Mesenchymal stem cell (in vitro differentiated cells and primary cell): ENCODE measurements around the gene SH3PXD2A.
A peak's percentile ranks its signal among the peaks of the same experiment; 100 is the strongest.

Experiments
- DNase-seq: peaks from one replicate; pipeline ENCODE4 v3.0.0-alpha.2; 2013
- H2AFZ ChIP-seq: one replicate; pipeline ENCODE4 v1.6.1; 2013; ENCODE audit warnings: low read depth, mild to moderate bottlenecking, control low read depth, inconsistent platforms, low read length, moderate library complexity
- H2AK5ac ChIP-seq: 2 replicates; pipeline ENCODE4 v1.6.1; 2013; ENCODE audit warnings: low read length, moderate library complexity, mild to moderate bottlenecking, inconsistent platforms; ENCODE audit not compliant: severe bottlenecking
- H2BK120ac ChIP-seq: one replicate; pipeline ENCODE4 v1.6.1; 2013; ENCODE audit warnings: low read depth, mild to moderate bottlenecking, inconsistent platforms, low read length, moderate library complexity
- H2BK12ac ChIP-seq, 2 experiments: one replicate each; pipeline ENCODE4 v1.6.1; 2013; ENCODE audit warnings: inconsistent platforms in 2 of 2, low read length in 2 of 2, mild to moderate bottlenecking in 2 of 2, moderate library complexity in 2 of 2, control low read depth in 1 of 2
- H2BK15ac ChIP-seq: one replicate; pipeline ENCODE4 v1.6.1; 2013; ENCODE audit warnings: mild to moderate bottlenecking, low read depth, inconsistent platforms; ENCODE audit not compliant: poor library complexity, severe bottlenecking
- H2BK5ac ChIP-seq: 2 replicates; pipeline ENCODE4 v1.6.1; 2013; ENCODE audit warnings: low read depth, mild to moderate bottlenecking, low read length, control low read depth, inconsistent platforms; ENCODE audit not compliant: poor library complexity, severe bottlenecking
- H3K14ac ChIP-seq, 2 experiments: one replicate each; pipeline ENCODE4 v1.6.1; 2013; ENCODE audit warnings: inconsistent platforms in 2 of 2, low read length in 2 of 2, control low read depth in 1 of 2, mild to moderate bottlenecking in 1 of 2, moderate library complexity in 1 of 2
- H3K18ac ChIP-seq, 2 experiments: one replicate each; pipeline ENCODE4 v1.6.1; 2013; ENCODE audit warnings: inconsistent platforms in 2 of 2, low read length in 2 of 2, control low read depth in 1 of 2, low read depth in 1 of 2, mild to moderate bottlenecking in 1 of 2
- H3K23ac ChIP-seq, 2 experiments: one replicate each; pipeline ENCODE4 v1.6.1; 2013; ENCODE audit warnings: inconsistent platforms in 2 of 2, low read length in 2 of 2, mild to moderate bottlenecking in 2 of 2, moderate library complexity in 2 of 2, control low read depth in 1 of 2
- H3K27ac ChIP-seq: 2 replicates; pipeline ENCODE4 v1.5.1; 2013; ENCODE audit warnings: mild to moderate bottlenecking, moderate library complexity, low read length, control low read depth, inconsistent platforms; ENCODE audit not compliant: poor library complexity, severe bottlenecking
- H3K27me3 ChIP-seq, 2 experiments: 2 replicates each; pipeline versions ENCODE4 v1.6.1 to v1.7.0; 2013; ENCODE audit warnings: low read length in 2 of 2, mild to moderate bottlenecking in 2 of 2, moderate library complexity in 2 of 2, control low read depth in 1 of 2, inconsistent platforms in 1 of 2; ENCODE audit not compliant: control insufficient read depth in 1 of 2, insufficient read depth in 1 of 2
- H3K36me3 ChIP-seq, 2 experiments: 2 replicates each; pipeline versions ENCODE4 v1.6.1 to v1.7.0; 2013; ENCODE audit warnings: low read length in 2 of 2, control low read depth in 1 of 2, inconsistent platforms in 1 of 2, low read depth in 1 of 2, mild to moderate bottlenecking in 1 of 2; ENCODE audit not compliant: insufficient read depth in 2 of 2, control insufficient read depth in 1 of 2
- H3K4ac ChIP-seq, 2 experiments: one replicate each; pipeline ENCODE4 v1.6.1; 2013; ENCODE audit warnings: inconsistent platforms in 2 of 2, low read length in 2 of 2, mild to moderate bottlenecking in 2 of 2, moderate library complexity in 2 of 2, control low read depth in 1 of 2, low read depth in 1 of 2
- H3K4me1 ChIP-seq: 2 replicates; pipeline ENCODE4 v1.6.1; 2013; ENCODE audit warnings: low read depth, low read length, control low read depth; ENCODE audit not compliant: control insufficient read depth, insufficient read depth
- H3K4me2 ChIP-seq: 2 replicates; pipeline ENCODE4 v1.6.1; 2013; ENCODE audit warnings: low read length, mild to moderate bottlenecking, inconsistent platforms; ENCODE audit not compliant: poor library complexity, severe bottlenecking
- H3K4me3 ChIP-seq, 2 experiments: 2 replicates each; pipeline versions ENCODE4 v1.5.1 to v1.7.0; 2013; ENCODE audit warnings: low read length in 2 of 2, mild to moderate bottlenecking in 2 of 2, control low read depth in 1 of 2, low read depth in 1 of 2; ENCODE audit not compliant: insufficient read depth in 1 of 2
- H3K79me1 ChIP-seq: replicated peaks from 2 replicates; pipeline ENCODE4 v1.6.1; 2013; ENCODE audit warnings: mild to moderate bottlenecking, control low read depth, low read length, inconsistent platforms; ENCODE audit not compliant: poor library complexity, severe bottlenecking
- H3K9ac ChIP-seq: 2 replicates; pipeline ENCODE4 v1.7.0; 2013; ENCODE audit warnings: mild to moderate bottlenecking, low read length, moderate library complexity
- H3K9me3 ChIP-seq: 2 replicates; pipeline ENCODE4 v1.7.0; 2013; ENCODE audit warnings: mild to moderate bottlenecking, low read length; ENCODE audit not compliant: control insufficient read depth
- H4K8ac ChIP-seq: one replicate; pipeline ENCODE4 v1.6.1; 2013; ENCODE audit warnings: inconsistent platforms, mild to moderate bottlenecking, low read length, moderate library complexity
- H4K91ac ChIP-seq: one replicate; pipeline ENCODE4 v1.6.1; 2013; ENCODE audit warnings: mild to moderate bottlenecking, low read length, inconsistent platforms
- WGBS: methylation state at CpG from one replicate; pipeline ENCODE4 v1.1.7; 2013; ENCODE audit warnings: mixed read lengths; 5-methylcytosine and 5-hydroxymethylcytosine counted together

The SH3PXD2A gene

DNA sequence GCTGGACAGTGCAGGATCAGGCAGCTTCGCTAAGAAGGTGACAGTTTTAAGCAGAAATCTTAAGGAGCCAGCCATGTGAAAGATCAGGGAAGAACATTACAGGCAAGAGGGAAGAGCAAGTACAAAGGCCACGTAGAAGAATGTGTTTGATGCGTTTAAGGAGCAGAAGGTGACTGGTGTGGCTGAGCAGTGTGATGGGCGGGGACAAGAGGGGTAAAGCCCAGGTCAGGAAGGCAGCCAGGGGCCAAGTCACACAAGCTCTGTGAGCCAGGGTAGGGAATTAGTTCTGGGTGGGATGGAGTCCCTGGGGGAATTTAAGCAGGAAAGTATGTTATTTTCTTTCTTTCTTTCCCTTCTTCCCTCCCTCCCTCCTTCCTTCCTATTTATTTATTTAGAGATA lies 166.9 kb downstream of the SH3PXD2A start:
- H2AK5ac ChIP-seq: no peak overlapping the region
- no peak overlapping the region for H4K91ac ChIP-seq
- H3K79me1 ChIP-seq: no peaks in the 10 kb centered on the region
- no peak overlapping the region for H3K23ac ChIP-seq
- no peak overlapping the region for H3K27ac ChIP-seq
- H3K14ac ChIP-seq: peak overlapping the region in 1 of 2 experiments; percentile 45
- no peak overlapping the region for H3K4ac ChIP-seq
- no peak for DNase-seq
- no peak overlapping the region for H3K9ac ChIP-seq
- H2BK5ac ChIP-seq: no peak overlapping the region
- H2BK12ac ChIP-seq: no peak overlapping the region
- H3K36me3 ChIP-seq: no peaks in the 10 kb centered on the region
- H2BK15ac ChIP-seq: no peak overlapping the region
- no peak overlapping the region for H3K4me2 ChIP-seq
- no peak overlapping the region for H3K4me3 ChIP-seq
- no peak overlapping the region for H2BK120ac ChIP-seq
- peaks cover 0 to 34% of the 10 kb centered on the region in 2 experiments for H3K27me3 ChIP-seq
- H4K8ac ChIP-seq: no peak overlapping the region
- peaks cover 19% of the 10 kb centered on the region for H3K4me1 ChIP-seq
- H3K9me3 ChIP-seq: no peaks in the 10 kb centered on the region
- H3K18ac ChIP-seq: no peak overlapping the region
- no peak overlapping the region for H2AFZ ChIP-seq
- 61% methylated on average over 4 of the region's 4 CpGs for WGBS

DNA sequence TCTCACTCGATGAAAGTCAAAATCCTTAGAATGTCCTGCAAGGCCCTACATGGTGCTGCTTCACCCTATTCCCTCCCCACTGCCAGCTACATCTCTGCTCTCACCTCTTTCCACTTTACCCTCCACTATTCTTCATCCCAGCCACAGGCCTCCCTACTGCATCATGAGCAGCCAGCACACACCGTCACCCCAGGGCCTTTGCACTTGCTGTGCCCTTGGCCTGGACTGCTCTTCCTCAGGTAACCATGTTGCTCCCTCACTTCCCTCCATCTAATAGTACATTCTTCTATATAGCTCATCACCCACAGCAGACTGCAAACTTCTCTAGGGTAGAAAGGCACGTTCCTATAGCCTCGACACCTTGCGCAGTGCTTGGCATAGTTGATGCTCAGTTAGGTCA lies 167.7 kb downstream of the SH3PXD2A start:
- H3K27ac ChIP-seq: no peak overlapping the region

DNA sequence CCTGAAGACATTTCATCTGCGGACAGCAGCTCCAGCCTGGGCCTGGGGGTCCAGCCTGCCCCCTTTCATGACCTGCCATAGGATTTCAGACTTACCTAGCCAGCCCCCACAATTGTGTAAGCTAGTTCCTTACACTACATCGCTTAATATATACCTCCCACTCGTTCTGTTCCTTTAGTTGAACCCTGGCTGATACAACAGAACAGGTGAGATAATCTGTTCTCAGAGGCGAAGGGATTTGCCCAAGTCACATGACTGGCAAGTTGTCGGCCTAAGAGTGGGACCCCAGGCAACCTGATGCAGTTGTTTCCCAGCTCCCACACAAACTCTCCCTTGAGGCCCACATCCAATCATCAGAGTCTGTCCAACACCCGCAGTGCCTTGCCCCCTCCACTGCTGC lies 168.2 kb downstream of the SH3PXD2A start:
- DNase-seq: no peak
- no peak overlapping the region for H2AFZ ChIP-seq
- H3K4me3 ChIP-seq: no peak overlapping the region
- H2BK12ac ChIP-seq: no peak overlapping the region
- H3K14ac ChIP-seq: no peak overlapping the region
- no peak overlapping the region for H2BK120ac ChIP-seq
- H3K79me1 ChIP-seq: no peaks in the 10 kb centered on the region
- H3K4me2 ChIP-seq: no peak overlapping the region
- no peak overlapping the region for H4K91ac ChIP-seq
- WGBS: 84% methylated on average over 6 of the region's 6 CpGs
- no peak overlapping the region for H3K9ac ChIP-seq
- H3K9me3 ChIP-seq: no peaks in the 10 kb centered on the region
- no peak overlapping the region for H2BK5ac ChIP-seq
- H3K18ac ChIP-seq: no peak overlapping the region
- no peak overlapping the region for H2BK15ac ChIP-seq
- no peak overlapping the region for H3K23ac ChIP-seq
- H3K4me1 ChIP-seq: peaks cover 9% of the 10 kb centered on the region
- no peak overlapping the region for H2AK5ac ChIP-seq
- H3K36me3 ChIP-seq: no peaks in the 10 kb centered on the region
- H3K27ac ChIP-seq: no peak overlapping the region
- no peak overlapping the region for H4K8ac ChIP-seq
- H3K27me3 ChIP-seq: peaks cover 0 to 25% of the 10 kb centered on the region in 2 experiments
- H3K4ac ChIP-seq: no peak overlapping the region

More for the DNA sequence above, 167.7 kb downstream of the SH3PXD2A start:
- H3K9me3 ChIP-seq: no peaks in the 10 kb centered on the region
- no peak overlapping the region for H3K4me2 ChIP-seq
- no peak overlapping the region for H3K14ac ChIP-seq
- no peak for DNase-seq
- no peak overlapping the region for H3K4ac ChIP-seq
- H4K91ac ChIP-seq: no peak overlapping the region
- no peak overlapping the region for H3K23ac ChIP-seq
- no peaks in the 10 kb centered on the region for H3K79me1 ChIP-seq
- no peak overlapping the region for H2BK5ac ChIP-seq
- H2BK15ac ChIP-seq: no peak overlapping the region
- peaks cover 14% of the 10 kb centered on the region for H3K4me1 ChIP-seq
- no peak overlapping the region for H4K8ac ChIP-seq
- H3K4me3 ChIP-seq: no peak overlapping the region
- no peak overlapping the region for H2BK12ac ChIP-seq
- no peak overlapping the region for H2AK5ac ChIP-seq
- no peaks in the 10 kb centered on the region for H3K36me3 ChIP-seq
- H2AFZ ChIP-seq: no peak overlapping the region
- no peak overlapping the region for H3K9ac ChIP-seq
- H3K18ac ChIP-seq: no peak overlapping the region
- H2BK120ac ChIP-seq: no peak overlapping the region
- 91% methylated on average over 5 of the region's 5 CpGs for WGBS
- H3K27me3 ChIP-seq: peaks cover 0 to 30% of the 10 kb centered on the region in 2 experiments

DNA sequence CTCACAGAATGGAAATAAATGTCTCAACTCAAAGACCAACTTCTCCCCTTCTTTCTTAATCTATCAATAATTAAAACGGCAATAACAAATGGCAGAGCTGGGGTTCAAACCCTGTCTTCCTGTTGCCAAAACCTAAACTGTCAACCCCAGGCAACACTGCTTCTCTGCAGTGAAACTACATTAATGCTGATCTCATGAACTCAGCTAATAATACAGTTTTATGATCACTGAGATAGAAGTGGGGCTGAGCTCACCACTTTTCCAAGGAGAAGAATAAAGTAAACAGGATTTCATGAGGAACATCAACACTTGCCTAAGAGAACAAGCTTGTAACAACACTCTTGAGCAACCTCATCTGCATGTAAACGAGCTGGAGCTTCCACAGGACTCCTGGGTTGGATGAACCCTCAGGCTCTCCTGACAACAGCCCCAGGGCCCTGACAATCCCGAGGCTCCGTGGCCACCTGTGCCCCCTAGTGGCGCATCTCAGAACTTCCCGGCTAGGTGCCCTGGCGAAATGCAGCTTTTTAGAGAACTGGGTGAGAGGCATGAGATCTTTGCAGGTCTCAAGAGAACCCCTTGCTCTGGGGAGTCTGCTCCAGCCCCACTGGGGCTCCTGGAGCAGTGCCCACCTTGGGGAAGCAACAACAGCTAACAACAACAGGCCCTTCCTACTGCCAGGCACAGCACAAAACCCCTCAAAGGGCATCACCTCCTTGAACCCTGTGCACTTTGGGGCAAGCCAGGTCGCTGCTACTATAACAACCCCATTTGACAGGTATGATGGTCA lies 169.3 kb downstream of the SH3PXD2A start:
- Histone ChIP-seq H3K27me3 (peaks cover 0 to 17% of the 10 kb centered on the region in 2 experiments), H2AK5ac (no peak overlapping the region), H3K18ac (no peak overlapping the region), H4K91ac (no peak overlapping the region), H2AFZ (no peak overlapping the region), H2BK120ac (no peak overlapping the region), H3K4me1 (peaks cover 8% of the 10 kb centered on the region), H2BK15ac (no peak overlapping the region), H2BK5ac (no peak overlapping the region), H3K4ac (no peak overlapping the region), H3K27ac (no peak overlapping the region), H2BK12ac (no peak overlapping the region), H3K9ac (peak overlapping the region; percentile 22), H3K4me3 (no peak overlapping the region), H3K36me3 (peaks cover 0 to 3% of the 10 kb centered on the region in 2 experiments), H3K9me3 (no peaks in the 10 kb centered on the region), H3K14ac (no peak overlapping the region), H3K23ac (no peak overlapping the region), H4K8ac (no peak overlapping the region), H3K4me2 (no peak overlapping the region), H3K79me1 (no peaks in the 10 kb centered on the region)
- DNase-seq: peak; percentile 96
- 22% methylated on average over 8 of the region's 8 CpGs for WGBS
